IPS-15b (cell line): Measurements from ENCODE around the gene MYG1.

ENCODE experiments used
- H3K27me3 ChIP-seq: one replicate; pipeline ENCODE4 v1.6.1; 2013; ENCODE audit warnings: low read length; ENCODE audit not compliant: control insufficient read depth, insufficient read depth
- H3K36me3 ChIP-seq: one replicate; pipeline ENCODE4 v1.6.1; 2013; ENCODE audit warnings: low read length; ENCODE audit not compliant: control insufficient read depth, insufficient read depth
- H3K4me1 ChIP-seq: one replicate; pipeline ENCODE4 v1.6.1; 2013; ENCODE audit warnings: mild to moderate bottlenecking, low read length; ENCODE audit not compliant: control insufficient read depth, insufficient read depth
- H3K4me3 ChIP-seq: one replicate; pipeline ENCODE4 v1.5.1; 2013; ENCODE audit warnings: low read depth, low read length
- H3K9ac ChIP-seq: one replicate; pipeline ENCODE4 v1.6.1; 2013; ENCODE audit warnings: low read depth, mild to moderate bottlenecking, low read length
- H3K9me3 ChIP-seq: one replicate; pipeline ENCODE4 v1.6.1; 2013; ENCODE audit warnings: mild to moderate bottlenecking, low read length; ENCODE audit not compliant: control insufficient read depth, insufficient read depth

Gene MYG1

GRCh38 chr12:53299454-53300180 lies at the start of gene MYG1:
TSS of gene MYG1 (plus strand) at chr12:53299695. CDS start at chr12:53299738, 43 bp downstream.
- Histone ChIP-seq H3K4me3 (peak within 1 kb of the TSS; percentile 96), H3K9ac (peak within 1 kb of the TSS; percentile 93), H3K36me3 (peaks cover 18% of the 10 kb centered on the region), H3K9me3 (no peaks in the 10 kb centered on the region), H3K4me1 (no peaks in the 10 kb centered on the region), H3K27me3 (no peaks in the 10 kb centered on the region)

DNA sequence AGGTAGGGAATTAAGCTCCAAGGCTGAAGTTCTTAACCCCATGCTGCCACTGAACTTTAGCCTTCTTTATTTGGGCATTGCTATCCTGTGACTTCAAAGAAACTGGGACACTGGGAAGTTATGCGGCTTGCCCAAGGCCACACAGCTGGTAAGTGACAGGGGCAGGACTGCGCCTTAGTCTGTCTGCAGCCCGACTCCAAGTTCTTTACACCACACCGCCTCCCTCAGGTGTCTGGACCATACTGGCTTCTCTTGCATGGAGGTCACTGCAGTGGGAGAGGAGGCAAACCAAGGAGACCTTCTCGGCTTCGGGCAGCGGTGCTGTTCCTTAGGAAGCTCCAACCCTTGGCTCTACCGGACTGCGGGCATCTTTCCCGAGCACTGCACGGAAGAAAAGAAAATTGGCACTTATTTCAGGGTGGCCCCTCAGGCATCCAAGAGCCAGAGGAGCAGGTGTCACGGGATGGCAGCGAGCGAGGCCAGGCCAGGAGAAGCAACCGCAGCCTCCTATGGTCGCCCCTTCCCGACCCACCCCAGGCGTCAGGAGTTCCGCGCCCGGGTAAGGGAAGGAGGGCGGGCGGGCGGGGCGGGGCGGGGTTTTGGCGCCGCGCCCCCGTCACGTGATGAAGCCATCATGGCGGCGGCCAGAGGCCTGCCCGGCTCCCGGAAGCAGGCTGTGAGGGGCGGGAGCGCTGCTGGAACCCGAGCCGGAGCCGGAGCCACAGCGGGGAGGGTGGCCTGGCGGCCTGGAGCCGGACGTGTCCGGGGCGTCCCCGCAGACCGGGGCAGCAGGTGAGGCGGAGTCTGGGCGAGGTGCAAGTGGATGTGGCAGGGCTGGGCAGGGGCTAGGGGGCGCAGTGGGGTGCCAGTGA lies 47.8 kb upstream of the MYG1 start:
- Histone ChIP-seq H3K4me3 (peak overlapping the region; percentile 95), H3K36me3 (peaks cover 7% of the 10 kb centered on the region), H3K4me1 (peaks cover 4% of the 10 kb centered on the region), H3K9me3 (no peaks in the 10 kb centered on the region), H3K9ac (peak overlapping the region; percentile 74), H3K27me3 (no peaks in the 10 kb centered on the region)

- Histone ChIP-seq H3K9ac (peak overlapping the region; percentile 74), H3K4me3 (peak overlapping the region; percentile 95), H3K36me3 (peaks cover 7% of the 10 kb centered on the region), H3K9me3 (no peaks in the 10 kb centered on the region), H3K27me3 (no peaks in the 10 kb centered on the region), H3K4me1 (peaks cover 4% of the 10 kb centered on the region)
These were observed 47.1 kb upstream of the MYG1 start for GRCh38 chr12:53252349-53252916.

DNA sequence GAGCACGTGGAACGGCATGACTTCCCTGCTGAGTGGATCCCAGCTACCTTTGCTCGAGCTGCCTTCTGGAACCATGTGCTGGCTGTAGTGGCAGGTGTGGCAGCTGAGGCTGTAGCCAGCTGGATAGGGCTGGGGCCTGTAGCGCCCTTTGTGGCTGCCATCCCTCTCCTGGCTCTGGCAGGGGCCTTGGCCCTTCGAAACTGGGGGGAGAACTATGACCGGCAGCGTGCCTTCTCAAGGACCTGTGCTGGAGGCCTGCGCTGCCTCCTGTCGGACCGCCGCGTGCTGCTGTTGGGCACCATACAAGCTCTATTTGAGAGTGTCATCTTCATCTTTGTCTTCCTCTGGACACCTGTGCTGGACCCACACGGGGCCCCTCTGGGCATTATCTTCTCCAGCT lies 46.2 kb upstream of the MYG1 start:
- H3K9ac ChIP-seq: no peak overlapping the region
- H3K9me3 ChIP-seq: no peaks in the 10 kb centered on the region

GRCh38 chr12:53254816-53255545 lies 44.5 kb upstream of the MYG1 start:
- H3K4me1 ChIP-seq: peaks cover 4% of the 10 kb centered on the region
- no peak overlapping the region for H3K4me3 ChIP-seq
- H3K9ac ChIP-seq: no peak overlapping the region
- H3K36me3 ChIP-seq: peaks cover 7% of the 10 kb centered on the region
- H3K9me3 ChIP-seq: no peaks in the 10 kb centered on the region
- H3K27me3 ChIP-seq: no peaks in the 10 kb centered on the region

More for the DNA sequence above, 46.2 kb upstream of the MYG1 start:
- Histone ChIP-seq H3K36me3 (peaks cover 7% of the 10 kb centered on the region), H3K27me3 (no peaks in the 10 kb centered on the region), H3K4me3 (no peak overlapping the region), H3K4me1 (peaks cover 4% of the 10 kb centered on the region)

GRCh38 chr12:53255996-53256395 lies 43.5 kb upstream of the MYG1 start:
- H3K4me1 ChIP-seq: peaks cover 4% of the 10 kb centered on the region
- H3K9ac ChIP-seq: no peak overlapping the region
- H3K27me3 ChIP-seq: no peaks in the 10 kb centered on the region
- no peak overlapping the region for H3K4me3 ChIP-seq
- peaks cover 7% of the 10 kb centered on the region for H3K36me3 ChIP-seq
- no peaks in the 10 kb centered on the region for H3K9me3 ChIP-seq

GRCh38 chr12:53258541-53259539 lies 40.7 kb upstream of the MYG1 start:
- H3K4me1 ChIP-seq: no peaks in the 10 kb centered on the region
- peaks cover 2% of the 10 kb centered on the region for H3K36me3 ChIP-seq
- no peaks in the 10 kb centered on the region for H3K9me3 ChIP-seq
- H3K27me3 ChIP-seq: no peaks in the 10 kb centered on the region
- H3K9ac ChIP-seq: no peak overlapping the region
- no peak overlapping the region for H3K4me3 ChIP-seq

DNA sequence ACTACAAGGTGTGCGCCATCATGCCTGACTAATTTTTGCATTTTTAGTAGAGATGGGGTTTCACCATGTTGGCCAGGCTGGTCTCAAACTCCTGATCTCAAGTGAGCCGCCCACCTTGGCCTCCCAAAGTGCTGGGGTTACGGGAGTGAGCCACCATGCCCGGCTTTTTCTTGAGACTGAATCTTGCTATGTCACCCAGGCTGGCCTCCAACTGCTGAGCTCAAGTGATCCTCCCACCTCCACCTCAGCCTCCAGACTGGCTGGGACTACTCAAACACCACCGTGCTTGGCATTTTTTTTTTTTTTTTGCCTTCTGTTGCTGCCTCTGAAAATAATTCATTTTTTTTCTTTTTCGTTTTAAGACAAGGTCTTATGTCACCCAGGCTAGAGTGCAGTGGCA lies 39.6 kb upstream of the MYG1 start:
- Histone ChIP-seq H3K36me3 (no peaks in the 10 kb centered on the region), H3K4me3 (no peak overlapping the region), H3K9me3 (no peaks in the 10 kb centered on the region), H3K4me1 (no peaks in the 10 kb centered on the region), H3K9ac (no peak overlapping the region), H3K27me3 (no peaks in the 10 kb centered on the region)

DNA sequence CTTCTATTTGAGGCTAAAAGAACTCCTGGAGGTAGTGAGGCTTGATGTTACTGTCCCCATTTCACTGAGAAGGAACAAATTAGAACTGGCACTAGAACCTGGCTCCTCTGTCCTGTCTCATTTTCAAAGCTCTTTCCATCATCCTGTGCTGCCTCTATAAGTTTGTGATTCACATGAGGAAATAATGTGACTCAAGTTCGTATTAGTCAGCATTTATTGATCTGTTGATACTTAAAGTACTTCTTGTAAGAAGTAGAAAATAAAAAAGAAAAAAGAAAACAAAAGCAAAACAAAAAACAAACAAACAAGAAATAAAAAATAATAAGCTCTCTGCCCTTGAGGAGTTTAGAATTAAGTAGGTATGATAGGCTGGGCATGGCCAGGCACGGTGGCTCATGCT lies 33.7 kb upstream of the MYG1 start:
- H3K4me1 ChIP-seq: peaks cover 4% of the 10 kb centered on the region
- H3K4me3 ChIP-seq: no peak overlapping the region
- H3K27me3 ChIP-seq: no peaks in the 10 kb centered on the region
- no peaks in the 10 kb centered on the region for H3K36me3 ChIP-seq
- H3K9ac ChIP-seq: no peak overlapping the region
- H3K9me3 ChIP-seq: no peaks in the 10 kb centered on the region

- H3K4me1 ChIP-seq: peaks cover 4% of the 10 kb centered on the region
- H3K9ac ChIP-seq: no peak overlapping the region
- H3K36me3 ChIP-seq: peaks cover under 1% of the 10 kb centered on the region
- no peaks in the 10 kb centered on the region for H3K27me3 ChIP-seq
- peak overlapping the region; percentile 99 for H3K4me3 ChIP-seq
- no peaks in the 10 kb centered on the region for H3K9me3 ChIP-seq
These were observed 32.0 kb upstream of the MYG1 start for GRCh38 chr12:53267306-53267998.
